NCI-H82 (cell line): ENCODE results near the gene RHBDD3.
A peak's percentile ranks its signal among the peaks of the same experiment; 100 is the strongest.

ENCODE experiments used
- DNase-seq: peaks from one replicate; lab custom pipeline; 2025; lab: John Stamatoyannopoulos, UW

Gene RHBDD3

DNA sequence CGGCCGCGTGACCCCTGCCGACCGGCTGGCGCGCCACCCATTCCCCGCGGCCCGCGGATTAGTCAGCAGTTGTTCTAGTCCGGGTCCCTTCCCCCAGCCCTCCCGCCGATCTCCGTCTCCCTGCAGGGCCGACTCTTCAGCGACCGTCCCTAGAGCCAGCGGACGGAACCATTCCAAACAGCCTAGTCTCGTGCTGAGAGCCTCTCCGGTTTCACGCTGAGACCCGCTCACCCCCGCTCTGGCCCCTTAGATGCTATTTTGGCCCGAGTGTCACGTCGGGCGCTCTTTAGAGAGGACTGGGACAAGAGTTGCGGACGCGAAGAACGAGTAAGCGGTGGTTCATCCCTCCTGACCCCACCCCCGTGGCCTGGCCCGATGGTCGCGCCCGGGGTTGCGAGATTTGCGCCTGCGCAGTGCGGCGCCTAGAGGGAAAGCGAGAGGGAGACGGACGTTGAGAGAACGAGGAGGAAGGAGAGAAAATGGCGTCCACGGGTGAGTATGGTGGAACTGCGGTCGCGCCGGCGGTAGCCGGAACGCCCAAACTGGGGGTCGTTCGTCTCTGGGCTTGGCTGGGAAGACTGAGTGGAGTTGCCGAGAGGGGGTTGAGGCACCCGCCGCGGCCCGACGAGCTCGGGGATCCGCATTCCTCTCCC lies at the start of gene RHBDD3, which contains the start of gene EWSR1:
Gene RHBDD3 (minus strand): TSS at position 124 of the 653 bp plus-strand sequence. CDS start 2,355 bp downstream, outside the sequence.
Gene EWSR1 (plus strand): TSS at position 411 of the 653 bp plus-strand sequence. CDS start 69 bp downstream, at position 480.
- DNase-seq: peak; percentile 98

DNA sequence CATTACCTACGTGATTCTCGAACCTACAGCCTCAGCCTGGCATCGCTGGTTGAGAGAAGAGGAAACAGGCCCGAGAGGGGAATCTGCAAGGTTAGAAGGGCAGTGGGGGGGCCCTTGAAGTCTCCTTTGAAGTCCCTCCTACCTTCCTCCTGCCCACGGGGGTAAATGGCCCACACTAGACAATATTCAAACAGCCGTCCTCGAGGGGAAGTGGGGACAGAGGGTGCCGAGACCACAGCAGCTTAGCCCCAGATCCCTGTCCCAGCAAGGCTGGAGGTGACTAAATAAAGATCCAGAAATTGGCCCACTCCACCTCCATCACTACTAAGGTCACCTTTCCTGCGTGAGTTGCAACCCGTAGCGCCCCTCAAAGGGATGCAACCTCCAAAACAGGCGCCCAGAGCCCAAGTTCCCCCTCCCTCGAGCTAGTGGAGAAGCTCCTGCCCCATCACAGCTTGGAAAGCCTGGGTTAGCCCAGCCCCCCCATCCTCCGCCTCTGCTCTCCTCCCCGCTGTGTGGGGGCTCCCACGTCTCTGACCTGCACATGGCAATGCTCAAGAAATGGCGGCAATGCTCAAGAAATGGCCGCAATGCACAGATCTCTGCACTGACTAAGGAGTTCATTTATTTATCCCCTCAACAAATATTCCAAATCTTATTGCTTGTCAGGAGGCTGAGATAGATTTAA lies 48.5 kb upstream of the RHBDD3 start:
- no peak for DNase-seq

DNA sequence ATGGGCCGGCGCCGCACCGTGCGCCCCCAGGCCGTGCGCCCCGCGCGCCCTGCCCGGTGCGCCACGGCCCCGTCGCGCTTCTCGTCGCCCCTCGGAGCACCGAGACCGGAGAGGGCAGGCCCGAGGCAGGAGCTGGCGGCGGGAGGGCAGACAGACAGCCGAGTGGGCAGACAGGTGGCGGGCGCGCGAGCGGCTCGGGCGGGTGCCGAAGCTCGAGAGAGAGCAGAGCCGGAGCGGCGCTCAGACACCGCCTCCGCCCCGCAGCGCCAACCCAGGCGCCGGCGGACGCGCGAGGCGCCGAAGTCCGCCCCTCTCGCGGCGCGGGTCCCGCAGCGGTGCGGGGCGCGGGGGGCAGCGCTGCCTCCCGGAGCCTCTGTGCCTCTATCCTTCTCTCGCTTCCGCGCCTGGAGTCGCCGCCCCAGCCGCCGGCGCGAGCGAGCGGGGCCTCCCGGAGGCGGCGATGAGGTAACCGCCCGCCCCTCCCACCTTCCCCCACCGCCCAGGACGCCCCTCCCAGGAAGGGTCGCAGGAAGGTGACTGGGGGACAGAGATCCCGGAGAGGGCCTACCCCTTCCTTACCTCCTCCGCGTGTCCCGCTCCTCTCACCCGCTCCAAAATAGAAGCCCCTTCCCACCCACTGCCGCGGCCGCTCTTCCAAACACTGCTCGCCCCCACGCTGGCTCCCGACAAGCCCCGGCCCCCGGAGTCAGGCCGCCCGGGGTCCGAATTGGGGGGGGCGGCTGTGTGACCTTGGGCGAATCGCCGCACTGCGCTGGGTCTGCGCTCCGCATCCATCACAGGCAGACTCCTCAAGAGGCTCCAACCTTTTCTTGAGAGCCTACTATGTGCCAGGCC lies 47.7 kb upstream of the RHBDD3 start, which contains the start of gene RASL10A:
Gene RASL10A (minus strand): TSS at position 412 of the 855 bp plus-strand sequence. CDS start 451 bp downstream, outside the sequence.
- DNase-seq: peak; percentile 42

DNA sequence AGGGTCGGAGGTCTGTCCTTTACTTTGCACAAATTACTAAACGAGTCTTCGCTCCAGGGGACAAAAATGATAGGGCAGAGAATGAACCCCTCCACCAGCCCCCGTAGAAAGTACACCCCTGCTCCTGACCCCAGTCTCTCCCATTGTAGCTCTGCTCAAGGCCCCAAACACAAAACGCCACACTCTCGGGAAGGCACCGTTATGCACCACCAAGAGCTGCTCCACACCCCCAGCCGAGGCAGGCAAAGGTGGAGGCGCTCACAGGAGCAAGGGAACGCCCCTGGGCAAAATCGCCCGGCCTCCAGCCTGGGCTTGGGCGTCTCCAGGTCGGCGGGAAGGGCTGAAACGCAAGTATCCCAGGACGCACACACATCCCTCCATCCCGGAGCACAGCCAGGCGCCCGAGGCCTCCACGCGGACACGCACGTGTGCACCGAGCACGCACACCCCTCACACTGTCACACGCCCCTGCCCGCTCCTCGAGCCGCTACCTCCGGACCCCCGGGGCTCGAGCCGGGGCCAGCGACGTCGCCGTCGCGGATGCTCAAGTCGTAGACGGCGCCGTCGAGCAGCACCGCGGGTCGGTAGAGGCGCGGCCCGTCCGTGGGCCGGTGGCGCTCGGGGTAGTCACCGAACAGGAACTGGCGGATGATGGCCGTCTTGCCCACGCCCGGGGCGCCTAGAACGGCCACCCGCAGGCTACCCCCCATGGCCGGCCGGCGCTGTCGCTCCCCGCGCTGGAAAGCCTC lies 46.9 kb upstream of the RHBDD3 start:
- peak; percentile 29 for DNase-seq

DNA sequence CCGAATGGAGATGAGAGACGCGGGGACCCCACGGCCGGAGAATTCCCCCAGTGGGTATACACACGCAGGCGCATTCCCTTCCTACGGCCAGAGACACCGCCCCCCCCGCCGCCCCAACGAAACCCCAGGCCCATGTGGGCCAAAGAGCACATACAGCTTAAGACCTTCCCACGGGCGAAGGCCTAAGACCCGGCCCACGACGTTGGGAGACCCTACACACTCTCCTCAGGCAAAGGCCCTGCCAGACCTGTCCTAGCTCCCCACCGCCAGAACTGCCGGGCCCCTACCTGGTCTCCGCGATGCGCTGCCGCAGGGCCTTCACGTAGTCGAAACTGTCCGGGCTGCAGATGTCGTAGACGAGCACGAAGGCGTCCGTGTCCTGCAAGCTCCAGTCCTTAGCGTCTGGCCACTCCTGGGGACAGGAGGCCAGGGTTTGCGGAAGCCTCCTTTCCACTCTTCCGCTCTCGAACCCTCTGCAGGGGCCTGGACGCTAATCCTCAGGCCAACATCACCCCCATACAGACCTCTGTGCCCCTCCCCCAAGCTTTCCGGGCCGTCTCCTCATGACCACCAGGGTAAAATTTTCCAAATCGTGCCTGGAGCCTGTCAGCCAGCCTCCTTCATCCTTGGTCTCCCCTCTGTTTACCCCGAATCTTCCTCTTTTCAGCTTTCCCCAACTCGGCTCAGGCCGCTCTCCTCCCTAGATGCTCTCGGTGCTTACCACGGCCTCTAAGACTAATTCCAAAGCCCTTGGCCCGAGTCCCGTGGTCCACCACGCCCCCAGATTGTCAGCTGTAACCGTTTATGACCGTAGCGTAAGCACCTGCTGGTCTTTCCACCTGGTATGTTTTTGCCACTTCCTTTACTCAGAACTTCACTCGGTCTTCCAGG lies 46.0 kb upstream of the RHBDD3 start:
- DNase-seq: peak; percentile 44

DNA sequence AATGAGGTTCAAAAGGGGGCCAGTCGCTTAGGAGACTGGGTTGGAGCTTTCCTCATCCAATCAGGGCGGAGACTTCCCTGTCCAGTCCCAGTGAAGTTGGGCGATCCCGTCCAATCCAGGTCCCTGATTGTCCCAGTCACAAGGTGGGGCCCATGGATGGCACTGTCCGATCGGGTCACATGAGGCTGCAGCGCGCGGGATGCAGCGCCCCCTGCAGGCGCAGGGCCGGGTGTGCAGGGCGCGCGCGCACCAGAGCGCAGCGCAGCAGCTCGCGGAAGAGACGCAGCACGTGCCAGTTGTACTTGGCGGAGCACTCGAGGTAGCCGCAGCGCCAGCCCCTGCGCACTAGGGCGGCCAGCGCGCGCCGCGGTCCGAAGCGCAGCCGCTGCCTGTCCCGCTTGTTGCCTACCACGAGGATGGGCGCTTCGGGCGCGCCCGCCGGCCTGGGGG lies 45.4 kb upstream of the RHBDD3 start:
- DNase-seq: no peak

DNA sequence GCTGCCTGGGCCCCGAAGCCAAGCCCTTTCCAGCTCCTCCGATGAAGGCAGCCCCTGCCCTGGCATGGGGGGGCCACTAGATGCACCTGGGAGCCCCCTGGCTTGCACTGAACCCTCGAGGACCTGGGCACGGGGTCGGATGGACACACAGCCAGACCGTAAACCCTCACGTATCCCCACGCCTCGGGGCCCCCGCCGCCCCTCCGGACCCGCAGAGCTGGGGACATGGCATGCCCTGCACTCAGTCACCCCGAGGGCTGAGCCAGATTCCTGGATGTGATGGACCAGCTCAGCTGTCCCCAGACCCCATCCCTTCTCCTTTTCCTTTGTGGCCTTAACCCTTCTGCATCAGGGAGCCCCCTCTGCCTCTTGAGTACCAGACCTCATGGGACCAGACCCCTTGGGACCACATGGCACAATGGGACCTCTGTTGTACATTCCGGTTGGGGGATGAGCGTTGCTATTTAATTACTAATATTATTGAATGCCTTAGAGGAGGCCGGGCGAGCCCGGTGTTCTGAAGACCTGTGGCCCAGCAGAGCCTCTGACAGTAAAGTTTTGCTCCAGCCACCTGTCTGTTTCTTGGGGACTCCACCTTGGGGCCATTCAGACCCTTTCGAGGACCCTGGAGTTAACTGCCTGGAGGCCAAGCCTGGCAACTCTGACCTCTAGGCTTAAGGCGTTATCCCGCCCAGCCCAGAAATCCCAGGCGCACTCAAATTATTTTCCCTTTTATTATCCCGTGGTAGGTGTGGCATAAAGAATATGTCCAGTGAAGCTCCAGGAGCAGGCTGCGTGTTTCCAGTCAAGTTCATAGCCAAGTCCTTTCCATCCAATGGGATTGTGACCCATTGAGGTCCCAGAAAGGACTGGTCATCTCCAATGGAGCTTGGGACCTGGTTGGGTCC lies 44.7 kb upstream of the RHBDD3 start:
- no peak for DNase-seq

DNA sequence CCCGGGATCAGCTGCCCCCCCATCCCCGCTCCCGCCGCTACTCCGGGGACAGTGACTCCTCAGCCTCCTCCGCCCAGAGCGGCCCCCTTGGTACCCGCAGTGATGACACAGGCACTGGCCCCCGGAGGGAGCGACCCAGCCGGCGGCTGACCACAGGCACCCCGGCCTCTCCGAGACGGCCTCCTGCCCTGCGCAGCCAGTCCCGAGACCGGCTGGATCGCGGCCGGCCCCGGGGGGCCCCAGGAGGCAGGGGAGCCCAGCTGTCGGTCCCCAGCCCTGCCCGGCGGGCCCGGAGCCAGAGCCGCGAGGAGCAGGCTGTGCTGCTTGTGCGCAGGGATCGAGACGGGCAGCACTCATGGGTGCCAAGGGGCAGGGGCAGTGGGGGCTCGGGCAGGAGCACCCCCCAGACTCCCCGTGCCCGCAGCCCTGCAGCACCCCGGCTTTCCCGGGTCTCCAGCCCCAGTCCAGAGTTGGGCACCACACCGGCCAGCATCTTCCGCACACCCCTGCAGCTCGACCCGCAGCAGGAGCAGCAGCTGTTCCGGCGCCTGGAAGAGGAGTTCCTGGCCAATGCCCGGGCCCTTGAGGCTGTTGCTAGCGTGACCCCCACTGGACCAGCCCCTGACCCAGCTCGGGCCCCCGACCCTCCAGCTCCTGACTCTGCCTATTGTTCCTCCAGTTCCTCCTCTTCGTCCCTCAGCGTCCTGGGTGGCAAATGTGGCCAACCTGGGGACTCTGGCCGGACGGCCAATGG lies 43.9 kb upstream of the RHBDD3 start:
- no peak for DNase-seq

DNA sequence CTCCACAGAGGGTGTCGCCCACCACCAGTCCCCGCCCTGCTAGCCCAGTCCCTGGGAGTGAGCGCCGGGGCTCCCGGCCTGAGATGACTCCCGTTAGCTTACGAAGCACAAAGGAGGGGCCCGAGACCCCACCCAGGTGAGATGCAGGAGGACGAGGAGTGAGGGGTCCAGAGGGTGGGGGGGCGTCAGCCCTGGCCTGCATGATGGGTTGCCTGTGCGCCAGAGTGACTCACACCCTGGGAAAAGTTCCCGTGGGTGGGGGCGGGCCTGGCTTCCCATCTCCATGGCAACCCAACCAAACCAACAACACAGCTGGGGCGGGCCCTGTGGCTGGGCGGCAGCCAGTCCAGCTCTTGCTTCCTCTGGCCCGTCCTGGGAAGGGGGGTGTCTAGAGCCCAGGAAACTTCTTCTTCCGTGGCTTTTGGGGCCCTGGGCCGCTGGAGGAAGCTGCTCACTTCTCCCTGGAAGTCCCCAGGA lies 43.1 kb upstream of the RHBDD3 start:
- peak; percentile 54 for DNase-seq

DNA sequence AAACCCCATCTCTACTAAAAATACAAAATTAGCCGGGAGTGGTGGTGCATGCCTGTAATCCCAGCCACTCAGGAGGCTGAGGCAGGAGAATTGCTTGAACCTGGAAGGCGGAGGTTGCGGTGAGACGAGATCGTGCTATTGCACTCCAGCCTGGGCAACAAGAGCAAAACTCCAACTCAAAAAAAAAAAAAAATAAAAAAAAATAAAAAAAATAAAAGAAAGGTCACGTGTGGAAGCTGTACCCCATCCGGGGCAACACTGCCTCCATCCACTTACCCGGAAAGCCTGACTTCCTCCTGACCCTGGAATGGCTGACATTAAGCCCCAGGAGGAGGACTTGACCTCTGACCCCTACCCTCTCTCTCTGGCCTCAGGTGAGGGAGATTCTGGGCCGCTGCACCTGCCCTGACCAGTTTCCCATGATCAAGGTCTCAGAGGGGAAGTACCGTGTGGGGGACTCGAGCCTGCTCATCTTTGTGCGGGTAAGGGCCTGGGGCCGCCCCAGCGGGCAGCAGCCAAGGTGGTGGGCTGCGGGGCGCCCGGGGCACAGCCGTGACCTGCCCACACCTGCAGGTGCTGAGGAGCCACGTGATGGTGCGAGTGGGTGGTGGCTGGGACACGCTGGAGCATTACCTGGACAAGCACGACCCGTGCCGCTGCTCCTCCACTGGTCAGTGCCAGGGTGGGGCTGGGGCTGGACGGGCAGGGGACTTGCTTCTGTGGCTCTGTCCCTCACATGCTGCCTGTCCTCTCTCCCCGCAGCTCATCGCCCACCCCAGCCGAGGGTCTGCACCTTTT lies 42.5 kb upstream of the RHBDD3 start:
- no peak for DNase-seq

DNA sequence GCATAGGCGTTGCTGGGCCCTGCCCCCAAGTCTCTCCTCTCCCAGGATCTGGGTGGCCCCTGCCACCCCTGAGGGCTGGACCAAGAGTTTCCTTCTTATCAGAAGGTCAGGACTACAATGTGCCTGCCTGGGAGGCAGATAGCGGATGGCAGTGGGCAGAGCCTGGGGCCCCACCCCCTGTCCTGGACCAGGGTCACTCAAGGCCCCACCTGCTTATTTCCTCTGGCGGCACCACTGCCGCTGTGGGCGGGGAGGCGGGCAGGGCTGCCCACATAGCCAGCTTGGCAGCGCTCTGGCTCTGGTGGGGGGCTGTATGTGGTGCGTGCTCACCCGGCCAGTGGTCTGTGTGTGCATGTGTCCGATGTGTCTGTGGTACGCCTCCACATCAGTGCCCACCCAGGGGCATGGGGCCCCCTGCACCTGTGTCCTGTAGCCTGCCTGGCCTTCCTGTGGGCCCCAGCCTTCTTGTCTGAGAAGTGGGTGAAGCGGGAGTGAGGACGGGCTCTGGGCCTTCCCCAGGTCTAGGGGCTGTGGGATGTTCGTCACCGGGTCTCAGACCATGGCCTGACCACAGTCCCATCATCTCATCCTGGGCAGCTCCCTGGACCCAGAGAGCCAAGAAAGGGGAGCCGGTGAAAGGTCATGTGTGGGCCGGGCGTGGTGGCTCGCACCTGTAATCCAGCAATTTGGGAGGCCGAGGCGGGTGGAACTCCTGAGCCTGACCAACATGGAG lies 41.7 kb upstream of the RHBDD3 start:
- no peak for DNase-seq

DNA sequence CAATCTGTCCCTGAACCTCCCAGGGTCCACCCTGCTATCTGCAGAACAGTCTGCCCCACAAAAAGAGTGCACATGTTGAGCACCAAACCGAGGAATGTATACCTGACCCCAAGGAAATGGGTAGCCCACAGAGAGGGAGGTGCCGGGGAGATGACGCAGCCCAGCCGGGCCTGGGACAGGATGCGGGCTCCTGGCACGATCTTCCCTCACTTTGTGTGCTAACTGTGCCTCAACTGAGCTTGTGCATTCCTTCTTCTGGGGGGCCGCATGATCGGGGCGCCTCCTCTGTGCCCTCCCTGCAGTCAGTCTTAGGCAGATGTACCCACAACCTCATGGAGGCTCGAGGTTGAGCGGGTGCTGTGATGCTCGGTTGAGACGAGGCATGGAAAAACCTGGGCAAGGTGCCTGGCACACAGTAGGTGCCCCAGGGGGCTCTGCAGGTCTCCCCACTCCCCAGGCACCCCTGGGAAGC lies 41.0 kb upstream of the RHBDD3 start:
- no peak for DNase-seq

DNA sequence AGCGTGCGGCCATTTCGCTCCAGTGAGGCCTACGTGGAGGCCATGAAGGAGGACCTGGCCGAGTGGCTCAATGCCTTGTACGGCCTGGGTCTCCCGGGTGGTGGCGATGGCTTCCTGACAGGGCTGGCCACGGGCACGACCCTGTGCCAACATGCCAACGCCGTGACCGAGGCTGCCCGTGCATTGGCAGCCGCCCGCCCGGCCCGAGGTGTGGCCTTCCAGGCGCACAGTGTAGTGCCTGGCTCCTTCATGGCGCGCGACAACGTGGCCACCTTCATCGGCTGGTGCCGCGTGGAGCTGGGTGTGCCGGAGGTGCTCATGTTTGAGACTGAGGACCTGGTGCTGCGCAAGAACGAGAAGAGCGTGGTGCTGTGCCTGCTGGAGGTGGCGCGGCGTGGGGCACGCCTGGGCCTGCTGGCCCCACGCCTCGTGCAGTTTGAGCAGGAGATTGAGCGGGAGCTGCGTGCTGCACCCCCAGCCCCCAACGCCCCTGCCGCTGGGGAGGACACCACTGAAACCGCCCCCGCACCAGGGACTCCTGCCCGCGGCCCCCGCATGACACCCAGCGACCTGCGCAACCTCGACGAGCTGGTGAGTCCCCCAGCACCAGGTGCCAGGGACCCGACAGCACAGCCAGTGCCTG lies 40.5 kb upstream of the RHBDD3 start:
- no peak for DNase-seq

DNA sequence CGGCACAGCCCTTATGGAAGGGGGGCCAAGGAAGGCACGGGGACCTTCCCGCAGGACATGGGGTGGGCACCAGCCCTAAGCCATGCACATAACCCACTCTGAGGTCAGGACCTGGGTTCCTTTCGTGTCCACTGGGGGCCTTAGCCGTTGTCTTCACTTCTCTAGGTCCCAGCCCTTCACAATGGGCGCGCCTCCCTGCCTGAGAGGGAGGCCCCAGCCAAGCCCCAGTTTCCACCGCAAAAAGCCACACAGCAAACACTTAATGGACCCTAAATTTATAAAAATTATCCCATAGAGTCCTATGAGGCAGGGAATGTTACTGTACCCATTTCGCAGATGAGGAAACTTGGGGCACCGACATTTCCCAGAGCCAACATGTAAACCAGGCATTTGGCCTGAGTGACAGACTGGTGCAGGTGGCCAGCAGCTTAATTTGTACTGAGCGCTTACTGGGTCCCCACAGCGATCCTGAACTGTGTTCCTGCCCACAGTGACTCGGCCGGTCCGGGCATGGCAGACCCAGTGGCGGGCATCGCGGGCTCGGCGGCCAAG lies 39.9 kb upstream of the RHBDD3 start:
- no peak for DNase-seq

DNA sequence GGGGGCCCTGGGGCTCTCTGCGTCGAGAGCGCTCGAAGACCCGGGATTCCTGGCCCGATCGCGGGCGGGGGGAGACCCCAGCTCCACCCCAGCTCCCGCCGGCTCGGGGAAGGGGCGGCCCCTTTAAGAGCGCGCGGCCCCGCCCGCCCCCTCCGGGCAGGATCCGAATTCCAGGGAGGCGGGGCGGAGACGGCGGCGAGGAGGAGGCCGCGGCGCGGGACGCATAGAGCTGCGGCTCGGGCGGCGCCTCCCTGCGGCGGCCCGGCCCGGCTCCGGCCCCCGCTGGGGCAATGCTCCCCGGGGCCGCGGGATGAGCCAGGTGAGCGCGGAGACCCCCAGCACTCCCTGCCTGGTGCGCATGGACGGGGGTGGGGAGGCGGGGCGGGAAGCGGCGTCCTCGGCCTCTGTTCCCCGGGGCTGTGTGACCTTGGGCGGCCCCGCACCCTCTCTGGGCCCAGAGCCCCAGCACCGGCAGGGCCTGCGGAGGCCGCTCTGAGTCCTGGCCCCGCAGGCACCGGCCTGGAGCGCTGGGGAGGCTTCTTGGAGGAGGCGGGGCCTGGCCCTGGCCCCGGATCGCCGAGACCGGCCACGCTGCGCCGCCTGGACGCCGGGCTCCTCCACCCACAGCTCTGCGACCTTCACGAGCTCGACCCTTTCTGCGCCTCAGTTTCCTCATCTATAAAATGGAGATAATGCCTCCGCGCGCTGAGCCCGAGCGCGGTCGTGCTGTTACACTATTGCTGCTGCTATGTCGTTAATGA lies 39.2 kb upstream of the RHBDD3 start:
- DNase-seq: peak; percentile 86
